WTC11 (cell line): ENCODE results near the gene ABCG1. TPM values are rescaled to one million over a fixed set of nuclear protein-coding genes. Genes with fewer than 3 reads are reported as not detected.

Experiments
- ATAC-seq: fragments of 200-7000 bp; cut with Tn5 transposase; 2 replicates; pipeline ENCODE4 v1.10.0; 2021; ENCODE audit warnings: mild to moderate bottlenecking, moderate library complexity
- CTCF ChIA-PET: fragments of 300-600 bp; sonication (Branson Sonifier 250); formaldehyde crosslinking; loops from one replicate; lab custom pipeline; 2021; ENCODE audit warnings: antibody characterized with exemption; lab: Charles Lee
- POLR2A ChIA-PET: fragments of 350-600 bp; sonication (Branson Sonifier 250); formaldehyde crosslinking; loops from one replicate; lab custom pipeline; 2021; ENCODE audit warnings: antibody characterized with exemption; lab: Charles Lee
- DNase-seq: peaks from one replicate; pipeline ENCODE4 v3.0.0; 2021; ENCODE audit warnings: low spot score
- H3K27ac Mint-ChIP-seq: 2 replicates; pipeline ENCODE4 v1.8.0; 2021; ENCODE audit warnings: mixed read lengths
- H3K27me3 Mint-ChIP-seq: 2 replicates; pipeline ENCODE4 v1.8.0; 2021; ENCODE audit warnings: low read depth, mild to moderate bottlenecking, moderate library complexity, mixed read lengths
- H3K36me3 Mint-ChIP-seq: 2 replicates; pipeline ENCODE4 v1.8.0; 2021; ENCODE audit warnings: mixed read lengths
- H3K4me1 Mint-ChIP-seq: 2 replicates; pipeline ENCODE4 v1.8.0; 2022; ENCODE audit warnings: mixed read lengths
- H3K4me3 Mint-ChIP-seq: 2 replicates; pipeline ENCODE4 v1.8.0; 2021; ENCODE audit warnings: mild to moderate bottlenecking, moderate library complexity, mixed read lengths
- H3K9me3 Mint-ChIP-seq: 2 replicates; pipeline ENCODE4 v1.8.0; 2021; ENCODE audit warnings: mixed read lengths
- CREB1 ChIP-seq: sonication (generic); formaldehyde crosslinking; IDR thresholded peaks from 2 replicates; pipeline ENCODE4 v1.8.0; 2023; ENCODE audit warnings: mild to moderate bottlenecking, missing genetic modification reagents
- EMX1 ChIP-seq: fragments of 250-450 bp; sonication (Bioruptor Pico); IDR thresholded peaks from 2 replicates; pipeline ENCODE4 v1.8.0; 2021; ENCODE audit warnings: mild to moderate bottlenecking
- JAZF1 ChIP-seq: fragments of 250-450 bp; sonication (Bioruptor Pico); IDR thresholded peaks from 2 replicates; pipeline ENCODE4 v1.9.0; 2021; ENCODE audit warnings: moderate library complexity, mild to moderate bottlenecking, inconsistent platforms
- NFATC4 ChIP-seq: fragments of 250-450 bp; sonication (Bioruptor Pico); IDR thresholded peaks from 2 replicates; pipeline ENCODE4 v1.9.0; 2021; ENCODE audit warnings: mild to moderate bottlenecking
- NR1H2 ChIP-seq: sonication (generic); formaldehyde crosslinking; IDR thresholded peaks from 2 replicates; pipeline ENCODE4 v1.9.0; 2021; ENCODE audit warnings: mild to moderate bottlenecking, moderate library complexity, missing genetic modification reagents
- NR2C2 ChIP-seq: sonication (generic); formaldehyde crosslinking; IDR thresholded peaks from 2 replicates; pipeline ENCODE4 v1.8.0; 2022; ENCODE audit warnings: mild to moderate bottlenecking, missing genetic modification reagents
- ZNF219 ChIP-seq: sonication (generic); formaldehyde crosslinking; IDR thresholded peaks from 2 replicates; pipeline ENCODE4 v1.8.0; 2023; ENCODE audit warnings: missing genetic modification reagents, mild to moderate bottlenecking, borderline replicate concordance
- ZNF671 ChIP-seq: fragments of 250-450 bp; sonication (Bioruptor Pico); IDR thresholded peaks from 2 replicates; pipeline ENCODE4 v1.8.0; 2021; ENCODE audit warnings: mild to moderate bottlenecking
- total RNA-seq: library from RNA; stranded (reverse); gene quantifications from 3 replicates; pipeline ENCODE4 v1.2.3, GENCODE V29; 2021
- TF ChIP-seq, protein P1 (sequence below): fragments of 250-450 bp; sonication (Bioruptor Pico); IDR thresholded peaks from 2 replicates; pipeline ENCODE4 v2.1.2; 2022; ENCODE audit warnings: mild to moderate bottlenecking, moderate library complexity
- TF ChIP-seq, protein P2 (sequence below): sonication (generic); formaldehyde crosslinking; IDR thresholded peaks from 2 replicates; pipeline ENCODE4 v1.8.1; 2023; ENCODE audit warnings: mild to moderate bottlenecking, missing genetic modification reagents
- TF ChIP-seq, protein P3 (sequence below): sonication (generic); formaldehyde crosslinking; IDR thresholded peaks from 2 replicates; pipeline ENCODE4 v1.8.0; 2022; ENCODE audit warnings: mild to moderate bottlenecking, missing genetic modification reagents
- TF ChIP-seq, protein P4 (sequence below): fragments of 250-450 bp; sonication (Bioruptor Pico); conservative IDR thresholded peaks from 2 replicates; pipeline ENCODE4 v1.9.0; 2021; ENCODE audit warnings: mild to moderate bottlenecking
- TF ChIP-seq, protein P5 (sequence below): sonication (generic); formaldehyde crosslinking; IDR thresholded peaks from 2 replicates; pipeline ENCODE4 v1.8.0; 2023; ENCODE audit warnings: missing genetic modification reagents
- TF ChIP-seq, protein P6 (sequence below): sonication (generic); formaldehyde crosslinking; IDR thresholded peaks from 2 replicates; pipeline ENCODE4 v1.8.0; 2022; ENCODE audit warnings: mild to moderate bottlenecking, missing genetic modification reagents

Gene ABCG1
- total RNA-seq, 1 experiment from 2014 or later: 4.0 TPM

DNA sequence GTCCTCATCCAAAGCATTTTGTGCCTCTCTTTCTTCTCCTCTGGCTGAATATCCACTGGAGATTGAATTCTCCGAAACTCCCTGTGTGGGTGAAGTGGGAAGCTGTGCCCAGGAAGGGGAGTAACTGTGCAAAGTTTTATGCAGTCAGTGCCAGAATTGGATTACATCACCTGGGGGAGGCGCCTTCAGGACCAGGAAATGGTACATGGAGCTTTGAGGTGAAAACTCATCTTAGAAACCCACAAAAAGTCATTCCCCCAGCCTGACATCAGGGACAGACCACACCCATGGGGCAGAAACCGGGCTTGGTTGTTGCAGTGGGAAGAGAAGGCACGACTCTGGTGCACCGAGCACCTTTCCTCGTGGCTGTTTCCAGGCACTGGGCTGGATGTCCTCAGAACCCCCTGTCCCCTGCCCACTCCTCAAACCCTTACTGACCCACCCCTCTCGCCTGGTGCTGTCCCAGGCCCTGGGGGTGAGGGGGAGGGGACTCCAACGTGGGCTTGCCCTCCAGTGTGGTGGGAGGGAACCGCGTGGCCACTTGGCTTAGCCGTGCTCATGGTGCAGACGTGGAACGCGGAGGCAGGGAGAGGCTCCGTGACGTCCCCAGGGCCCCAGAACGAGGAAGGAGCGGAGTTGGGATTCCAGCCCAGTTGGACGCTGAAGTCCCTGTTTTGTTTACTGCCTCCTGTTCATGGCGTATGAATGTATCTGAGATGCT lies 80.5 kb downstream of the ABCG1 start:
- CTCF ChIA-PET: interaction anchor here (0.8 kb wide), 1 partner anchor 10 kb away, joined by 5 read pairs; no protein-coding TSS in a partner anchor
- H3K4me1 Mint-ChIP-seq: peaks cover 12% of the 10 kb centered on the region

DNA sequence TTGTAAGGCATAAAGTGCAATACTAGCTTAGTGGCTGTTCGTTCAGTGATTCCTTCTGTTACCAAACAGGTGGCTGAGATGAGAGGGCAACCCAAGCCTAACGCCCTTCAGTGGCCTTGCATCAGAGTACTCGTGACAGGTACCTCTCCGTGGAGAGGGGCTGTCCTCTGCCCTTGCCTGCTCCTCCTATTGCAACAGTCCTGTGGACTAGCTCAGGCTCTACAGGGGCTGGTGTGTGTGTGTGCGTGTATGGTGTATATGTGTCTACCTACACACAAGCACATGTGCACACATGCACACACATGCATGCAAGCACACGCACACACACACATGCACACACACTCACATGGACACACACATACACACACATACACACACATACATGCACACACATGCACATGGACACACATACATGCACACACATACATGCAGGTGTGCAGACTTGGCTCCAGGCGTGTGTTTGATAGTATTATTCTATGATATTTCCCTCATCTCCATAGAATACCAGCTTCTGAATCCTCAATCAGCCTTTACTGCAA lies 81.2 kb downstream of the ABCG1 start:
- H3K27me3 Mint-ChIP-seq: no peaks in the 10 kb centered on the region
- TF ChIP-seq, protein P1, sequence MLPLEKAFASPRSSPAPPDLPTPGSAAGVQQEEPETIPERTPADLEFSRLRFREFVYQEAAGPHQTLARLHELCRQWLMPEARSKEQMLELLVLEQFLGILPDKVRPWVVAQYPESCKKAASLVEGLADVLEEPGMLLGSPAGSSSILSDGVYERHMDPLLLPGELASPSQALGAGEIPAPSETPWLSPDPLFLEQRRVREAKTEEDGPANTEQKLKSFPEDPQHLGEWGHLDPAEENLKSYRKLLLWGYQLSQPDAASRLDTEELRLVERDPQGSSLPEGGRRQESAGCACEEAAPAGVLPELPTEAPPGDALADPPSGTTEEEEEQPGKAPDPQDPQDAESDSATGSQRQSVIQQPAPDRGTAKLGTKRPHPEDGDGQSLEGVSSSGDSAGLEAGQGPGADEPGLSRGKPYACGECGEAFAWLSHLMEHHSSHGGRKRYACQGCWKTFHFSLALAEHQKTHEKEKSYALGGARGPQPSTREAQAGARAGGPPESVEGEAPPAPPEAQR (CRISPR knock-in tag): no peak
- TF ChIP-seq, protein P2, sequence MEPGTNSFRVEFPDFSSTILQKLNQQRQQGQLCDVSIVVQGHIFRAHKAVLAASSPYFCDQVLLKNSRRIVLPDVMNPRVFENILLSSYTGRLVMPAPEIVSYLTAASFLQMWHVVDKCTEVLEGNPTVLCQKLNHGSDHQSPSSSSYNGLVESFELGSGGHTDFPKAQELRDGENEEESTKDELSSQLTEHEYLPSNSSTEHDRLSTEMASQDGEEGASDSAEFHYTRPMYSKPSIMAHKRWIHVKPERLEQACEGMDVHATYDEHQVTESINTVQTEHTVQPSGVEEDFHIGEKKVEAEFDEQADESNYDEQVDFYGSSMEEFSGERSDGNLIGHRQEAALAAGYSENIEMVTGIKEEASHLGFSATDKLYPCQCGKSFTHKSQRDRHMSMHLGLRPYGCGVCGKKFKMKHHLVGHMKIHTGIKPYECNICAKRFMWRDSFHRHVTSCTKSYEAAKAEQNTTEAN (CRISPR knock-in tag): no peak
- TF ChIP-seq NFATC4 (CRISPR knock-in tag) (no peak), JAZF1 (CRISPR knock-in tag) (no peak), EMX1 (CRISPR knock-in tag) (no peak), ZNF671 (CRISPR knock-in tag) (no peak), ZNF219 (no peak)
- TF ChIP-seq, protein P3, sequence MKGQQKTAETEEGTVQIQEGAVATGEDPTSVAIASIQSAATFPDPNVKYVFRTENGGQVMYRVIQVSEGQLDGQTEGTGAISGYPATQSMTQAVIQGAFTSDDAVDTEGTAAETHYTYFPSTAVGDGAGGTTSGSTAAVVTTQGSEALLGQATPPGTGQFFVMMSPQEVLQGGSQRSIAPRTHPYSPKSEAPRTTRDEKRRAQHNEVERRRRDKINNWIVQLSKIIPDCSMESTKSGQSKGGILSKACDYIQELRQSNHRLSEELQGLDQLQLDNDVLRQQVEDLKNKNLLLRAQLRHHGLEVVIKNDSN (CRISPR knock-in tag): no peak
- TF ChIP-seq, protein P4, sequence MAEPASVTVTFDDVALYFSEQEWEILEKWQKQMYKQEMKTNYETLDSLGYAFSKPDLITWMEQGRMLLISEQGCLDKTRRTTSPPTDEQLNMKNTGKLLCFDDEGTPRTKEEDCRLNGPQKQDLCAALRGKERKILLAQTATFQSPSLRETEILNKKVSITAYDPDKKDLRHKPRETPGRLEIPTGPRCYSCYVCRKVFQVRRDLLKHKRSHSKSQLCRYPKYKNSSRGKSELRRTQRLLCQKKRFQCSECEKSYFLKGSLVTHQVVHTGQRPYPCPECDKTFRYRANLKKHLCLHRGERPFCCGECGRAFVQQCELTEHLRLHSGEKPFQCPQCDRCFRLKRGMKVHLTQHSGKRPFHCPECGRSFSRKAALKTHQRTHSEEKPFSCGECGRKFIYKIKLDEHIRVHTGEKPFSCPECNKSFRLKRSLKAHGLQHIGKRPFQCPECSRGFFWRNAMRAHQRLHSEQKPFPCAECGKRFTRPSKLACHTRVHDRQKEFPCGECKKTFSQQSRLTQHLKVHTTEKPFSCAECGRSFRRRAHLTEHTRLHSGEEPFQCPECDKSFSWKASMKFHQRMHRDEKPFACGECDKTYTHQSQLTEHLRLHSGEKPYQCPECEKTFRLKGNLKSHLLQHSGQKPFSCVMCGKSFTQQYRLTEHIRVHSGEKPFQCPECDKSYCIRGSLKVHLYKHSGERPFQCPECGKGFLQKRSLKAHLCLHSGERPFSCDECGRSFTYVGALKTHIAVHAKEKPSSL (CRISPR knock-in tag): no peak
- TF ChIP-seq, protein P5, sequence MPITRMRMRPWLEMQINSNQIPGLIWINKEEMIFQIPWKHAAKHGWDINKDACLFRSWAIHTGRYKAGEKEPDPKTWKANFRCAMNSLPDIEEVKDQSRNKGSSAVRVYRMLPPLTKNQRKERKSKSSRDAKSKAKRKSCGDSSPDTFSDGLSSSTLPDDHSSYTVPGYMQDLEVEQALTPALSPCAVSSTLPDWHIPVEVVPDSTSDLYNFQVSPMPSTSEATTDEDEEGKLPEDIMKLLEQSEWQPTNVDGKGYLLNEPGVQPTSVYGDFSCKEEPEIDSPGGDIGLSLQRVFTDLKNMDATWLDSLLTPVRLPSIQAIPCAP (CRISPR knock-in tag): no peak
- H3K36me3 Mint-ChIP-seq: no peaks in the 10 kb centered on the region
- H3K4me3 Mint-ChIP-seq: no peak overlapping the region
- H3K4me1 Mint-ChIP-seq: peaks cover 12% of the 10 kb centered on the region
- DNase-seq (no peak), ATAC-seq (no peak)
- POLR2A ChIA-PET: no interaction called here
- CTCF ChIA-PET: no interaction called here
- H3K27ac Mint-ChIP-seq: no peak overlapping the region
- no peaks in the 10 kb centered on the region for H3K9me3 Mint-ChIP-seq

More for the DNA sequence above, 80.5 kb downstream of the ABCG1 start:
- DNase-seq (no peak), ATAC-seq (no peak)
- H3K27me3 Mint-ChIP-seq: no peaks in the 10 kb centered on the region
- no peaks in the 10 kb centered on the region for H3K9me3 Mint-ChIP-seq
- no peak overlapping the region for H3K4me3 Mint-ChIP-seq
- TF ChIP-seq, protein P5 (CRISPR knock-in tag): no peak
- TF ChIP-seq, protein P6, sequence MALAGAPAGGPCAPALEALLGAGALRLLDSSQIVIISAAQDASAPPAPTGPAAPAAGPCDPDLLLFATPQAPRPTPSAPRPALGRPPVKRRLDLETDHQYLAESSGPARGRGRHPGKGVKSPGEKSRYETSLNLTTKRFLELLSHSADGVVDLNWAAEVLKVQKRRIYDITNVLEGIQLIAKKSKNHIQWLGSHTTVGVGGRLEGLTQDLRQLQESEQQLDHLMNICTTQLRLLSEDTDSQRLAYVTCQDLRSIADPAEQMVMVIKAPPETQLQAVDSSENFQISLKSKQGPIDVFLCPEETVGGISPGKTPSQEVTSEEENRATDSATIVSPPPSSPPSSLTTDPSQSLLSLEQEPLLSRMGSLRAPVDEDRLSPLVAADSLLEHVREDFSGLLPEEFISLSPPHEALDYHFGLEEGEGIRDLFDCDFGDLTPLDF (CRISPR knock-in tag): no peak
- TF ChIP-seq CREB1 (CRISPR knock-in tag) (no peak), NR2C2 (CRISPR knock-in tag) (no peak), NR1H2 (CRISPR knock-in tag) (no peak)
- H3K27ac Mint-ChIP-seq: no peak overlapping the region
- H3K36me3 Mint-ChIP-seq: no peaks in the 10 kb centered on the region
- POLR2A ChIA-PET: no interaction called here
